Mammary epithelial cell (primary cell): ENCODE results near the gene ADGRG1.

Experiments used
- CTCF ChIP-seq, 2 donors: IDR thresholded peaks in 1 of 2; conservative IDR thresholded peaks in 1 of 2; 2 replicates each; pipeline ENCODE4 v1.5.1; 2011 to 2012; ENCODE audit warnings: inconsistent platforms in 2 of 2, low read length in 2 of 2, mild to moderate bottlenecking in 2 of 2, control low read depth in 1 of 2, low read depth in 1 of 2; ENCODE audit not compliant: insufficient read depth in 1 of 2; ENCODE audit errors: extremely low read depth in 1 of 2
- EZH2 ChIP-seq: IDR thresholded peaks from 2 replicates; pipeline ENCODE4 v1.6.1; 2012; ENCODE audit warnings: low read length, inconsistent platforms, borderline replicate concordance

DNA sequence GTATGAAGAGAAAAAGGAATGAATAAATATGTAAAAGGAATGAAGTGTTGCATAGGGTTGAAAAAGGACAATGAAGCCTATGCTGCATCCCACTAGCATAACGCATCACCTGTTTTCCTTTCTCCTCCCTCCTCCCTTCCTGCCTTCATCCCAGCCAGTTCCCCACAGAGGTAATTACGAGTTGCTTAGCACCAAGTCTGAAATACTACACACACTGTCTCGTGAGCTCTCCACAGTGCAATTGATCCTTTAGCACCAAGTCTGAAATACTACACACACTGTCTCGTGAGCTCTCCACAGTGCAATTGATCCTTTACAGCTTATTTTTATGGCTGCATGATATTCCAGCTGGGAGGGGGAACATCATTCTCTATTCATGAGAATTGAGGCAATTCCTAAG, 65.1 kb downstream of the ADGRG1 start:
- TF ChIP-seq EZH2 (no peak), CTCF (conservative IDR thresholded peaks at IDR 0.05 in 1 of 2, IDR thresholded peaks at IDR 0.05 in 1 of 2; ENCODE audit: extremely low read depth in 1 of 2, insufficient read depth in 1 of 2, low read depth in 1 of 2, low read length in 2 of 2) (no peak)
